ENCODE measurements around the gene TBRG4. TPM values are rescaled to one million over a fixed set of nuclear protein-coding genes. Genes with fewer than 3 reads are reported as not detected.

The TBRG4 gene
- total RNA-seq, 6 donors from 2014 or later = 24.2 to 92.2 (median 54.6) TPM

- Histone ChIP-seq H3K4me1 (no peaks in the 10 kb centered on the region), H3K27me3 (no peaks in the 10 kb centered on the region), H3K36me3 (peaks cover 0 to 5% (median 0%) of the 10 kb centered on the region in 4 donors), H3K27ac (no peak overlapping the region), H3K4me3 (no peak overlapping the region), H3K9me3 (no peaks in the 10 kb centered on the region)
- ATAC-seq (ENCODE audit: low FRiP score in 2 of 2) = no peak
- no peak for DNase-seq
- TF ChIP-seq POLR2AphosphoS5 (IDR thresholded peaks at IDR 0.05) = no peak
- no peak for TF ChIP-seq POLR2A (IDR thresholded peaks at IDR 0.05)
- TF ChIP-seq, protein P1, sequence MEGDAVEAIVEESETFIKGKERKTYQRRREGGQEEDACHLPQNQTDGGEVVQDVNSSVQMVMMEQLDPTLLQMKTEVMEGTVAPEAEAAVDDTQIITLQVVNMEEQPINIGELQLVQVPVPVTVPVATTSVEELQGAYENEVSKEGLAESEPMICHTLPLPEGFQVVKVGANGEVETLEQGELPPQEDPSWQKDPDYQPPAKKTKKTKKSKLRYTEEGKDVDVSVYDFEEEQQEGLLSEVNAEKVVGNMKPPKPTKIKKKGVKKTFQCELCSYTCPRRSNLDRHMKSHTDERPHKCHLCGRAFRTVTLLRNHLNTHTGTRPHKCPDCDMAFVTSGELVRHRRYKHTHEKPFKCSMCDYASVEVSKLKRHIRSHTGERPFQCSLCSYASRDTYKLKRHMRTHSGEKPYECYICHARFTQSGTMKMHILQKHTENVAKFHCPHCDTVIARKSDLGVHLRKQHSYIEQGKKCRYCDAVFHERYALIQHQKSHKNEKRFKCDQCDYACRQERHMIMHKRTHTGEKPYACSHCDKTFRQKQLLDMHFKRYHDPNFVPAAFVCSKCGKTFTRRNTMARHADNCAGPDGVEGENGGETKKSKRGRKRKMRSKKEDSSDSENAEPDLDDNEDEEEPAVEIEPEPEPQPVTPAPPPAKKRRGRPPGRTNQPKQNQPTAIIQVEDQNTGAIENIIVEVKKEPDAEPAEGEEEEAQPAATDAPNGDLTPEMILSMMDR (IDR thresholded peaks at IDR 0.05) = no peak
- TF ChIP-seq EP300 (IDR thresholded peaks at IDR 0.05) = no peak
- WGBS, 2 donors = 87 to 91% methylated on average over 5 of the region's 5 CpGs
These were observed 53.6 kb downstream of the TBRG4 start for GRCh38 chr7:45057878-45058277.

- WGBS, 2 donors = 94 to 97% methylated on average over 5 of the region's 5 CpGs
- TF ChIP-seq EP300 (IDR thresholded peaks at IDR 0.05) = no peak
- no peak for TF ChIP-seq POLR2A (IDR thresholded peaks at IDR 0.05)
- TF ChIP-seq, protein P1 (IDR thresholded peaks at IDR 0.05) = no peak
- TF ChIP-seq POLR2AphosphoS5 (IDR thresholded peaks at IDR 0.05) = no peak
- no peak overlapping the region for H3K4me3 ChIP-seq
- H3K27me3 ChIP-seq = no peaks in the 10 kb centered on the region
- H3K36me3 ChIP-seq = peaks cover 0 to 5% (median 0%) of the 10 kb centered on the region in 4 donors
- ATAC-seq (ENCODE audit: low FRiP score in 2 of 2) (no peak), DNase-seq (no peak)
- H3K27ac ChIP-seq = no peak overlapping the region
- H3K9me3 ChIP-seq = no peaks in the 10 kb centered on the region
- peaks cover 0 to 7% (median 0%) of the 10 kb centered on the region in 4 donors for H3K4me1 ChIP-seq
These were observed 55.8 kb downstream of the TBRG4 start for GRCh38 chr7:45055594-45056219.

DNA sequence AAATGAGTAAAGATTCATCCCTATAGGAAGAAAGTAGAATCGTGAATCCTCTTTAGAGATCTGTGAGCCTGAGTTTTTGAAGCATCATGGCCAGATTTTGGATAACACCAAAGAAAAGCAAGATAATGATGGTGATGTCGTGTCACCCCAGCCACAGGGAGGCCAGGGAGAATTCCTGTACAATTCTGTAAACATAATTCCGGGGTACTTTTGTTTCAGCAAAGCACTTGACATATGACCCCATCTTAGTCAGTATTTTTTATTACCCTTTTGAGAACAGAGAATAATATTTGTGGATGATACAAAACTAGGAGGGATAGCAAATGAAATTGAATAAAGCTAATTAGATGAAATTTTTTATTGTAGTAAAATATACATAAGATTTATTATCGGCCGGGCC, 56.5 kb downstream of the TBRG4 start:
- no peak for ATAC-seq (ENCODE audit: low FRiP score in 2 of 2)
- Histone ChIP-seq H3K36me3 (peaks cover 0 to 5% (median 0%) of the 10 kb centered on the region in 4 donors), H3K9me3 (no peaks in the 10 kb centered on the region), H3K27me3 (no peaks in the 10 kb centered on the region), H3K4me3 (no peak overlapping the region), H3K27ac (no peak overlapping the region), H3K4me1 (peaks cover 0 to 7% (median 0%) of the 10 kb centered on the region in 4 donors)
- TF ChIP-seq POLR2A (IDR thresholded peaks at IDR 0.05) (no peak), EP300 (IDR thresholded peaks at IDR 0.05) (no peak), POLR2AphosphoS5 (IDR thresholded peaks at IDR 0.05) (no peak)
- TF ChIP-seq, protein P1 (IDR thresholded peaks at IDR 0.05) = no peak
- no peak for DNase-seq
- WGBS, 2 donors = 90 to 95% methylated on average over 5 of the region's 5 CpGs

DNA sequence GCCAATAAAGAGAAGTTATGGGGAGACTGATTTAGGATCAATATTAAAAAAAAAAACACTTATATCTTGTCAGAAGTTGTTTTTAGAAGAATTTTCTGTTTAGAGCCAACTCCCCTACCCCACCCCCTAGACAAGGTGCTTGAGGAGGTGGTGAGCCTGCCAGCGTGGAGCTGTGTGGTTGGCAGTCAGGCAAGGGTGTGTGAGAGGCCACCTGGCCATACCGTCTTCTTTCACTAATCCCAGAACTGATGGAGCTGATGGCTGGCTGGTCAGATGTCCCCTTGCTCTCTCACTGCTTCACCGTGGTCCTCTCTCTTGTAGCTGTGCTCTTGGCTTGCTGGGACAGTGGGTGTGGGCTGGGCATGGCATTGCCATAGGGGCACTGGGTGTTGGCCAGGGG, 57.1 kb downstream of the TBRG4 start:
- no peak for TF ChIP-seq POLR2A (IDR thresholded peaks at IDR 0.05)
- TF ChIP-seq POLR2AphosphoS5 (IDR thresholded peaks at IDR 0.05) = no peak
- TF ChIP-seq, protein P1 (IDR thresholded peaks at IDR 0.05) = no peak
- TF ChIP-seq EP300 (IDR thresholded peaks at IDR 0.05) = no peak
- ATAC-seq (ENCODE audit: low FRiP score in 2 of 2) (no peak), DNase-seq (no peak)
- H3K36me3 ChIP-seq = peaks cover 0 to 5% (median 0%) of the 10 kb centered on the region in 4 donors
- H3K9me3 ChIP-seq = no peaks in the 10 kb centered on the region
- no peaks in the 10 kb centered on the region for H3K27me3 ChIP-seq
- WGBS, 2 donors = 98% methylated on average over 3 of the region's 3 CpGs
- peaks cover 0 to 7% (median 0%) of the 10 kb centered on the region in 4 donors for H3K4me1 ChIP-seq
- H3K4me3 ChIP-seq = no peak overlapping the region
- no peak overlapping the region for H3K27ac ChIP-seq

DNA sequence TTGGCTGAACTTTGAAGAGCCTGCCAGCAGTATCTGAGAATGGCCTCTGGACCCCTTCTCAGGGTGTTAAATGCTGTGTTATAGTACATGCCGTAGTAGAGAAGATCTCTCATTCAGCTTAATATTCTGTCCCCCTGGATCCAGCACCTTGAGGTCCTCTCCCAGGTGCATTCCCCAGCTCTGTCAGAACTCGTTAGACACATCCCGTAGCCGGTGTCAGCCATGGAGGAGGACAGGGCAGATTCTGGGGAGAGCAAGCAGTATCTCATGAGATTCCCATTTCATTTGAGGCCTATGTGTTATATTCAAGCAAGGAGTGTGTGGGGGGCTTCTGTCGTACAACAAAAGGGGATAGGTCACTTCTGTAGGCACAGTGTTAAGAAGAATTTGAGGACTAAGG, 57.6 kb downstream of the TBRG4 start:
- H3K4me3 ChIP-seq = no peak overlapping the region
- ATAC-seq (ENCODE audit: low FRiP score in 2 of 2) = no peak
- no peaks in the 10 kb centered on the region for H3K9me3 ChIP-seq
- no peak for DNase-seq
- no peak overlapping the region for H3K27ac ChIP-seq
- peaks cover 0 to 7% (median 0%) of the 10 kb centered on the region in 4 donors for H3K4me1 ChIP-seq
- peaks cover 0 to 8% (median 0%) of the 10 kb centered on the region in 4 donors for H3K36me3 ChIP-seq
- TF ChIP-seq, protein P1 (IDR thresholded peaks at IDR 0.05) = no peak
- TF ChIP-seq EP300 (IDR thresholded peaks at IDR 0.05) = no peak
- TF ChIP-seq POLR2A (IDR thresholded peaks at IDR 0.05) = no peak
- TF ChIP-seq POLR2AphosphoS5 (IDR thresholded peaks at IDR 0.05) = no peak
- no peaks in the 10 kb centered on the region for H3K27me3 ChIP-seq
- 97 to 100% methylated on average over 5 of the region's 5 CpGs for WGBS, 2 donors
